ENCODE results near the gene POLD1.

The POLD1 gene

DNA sequence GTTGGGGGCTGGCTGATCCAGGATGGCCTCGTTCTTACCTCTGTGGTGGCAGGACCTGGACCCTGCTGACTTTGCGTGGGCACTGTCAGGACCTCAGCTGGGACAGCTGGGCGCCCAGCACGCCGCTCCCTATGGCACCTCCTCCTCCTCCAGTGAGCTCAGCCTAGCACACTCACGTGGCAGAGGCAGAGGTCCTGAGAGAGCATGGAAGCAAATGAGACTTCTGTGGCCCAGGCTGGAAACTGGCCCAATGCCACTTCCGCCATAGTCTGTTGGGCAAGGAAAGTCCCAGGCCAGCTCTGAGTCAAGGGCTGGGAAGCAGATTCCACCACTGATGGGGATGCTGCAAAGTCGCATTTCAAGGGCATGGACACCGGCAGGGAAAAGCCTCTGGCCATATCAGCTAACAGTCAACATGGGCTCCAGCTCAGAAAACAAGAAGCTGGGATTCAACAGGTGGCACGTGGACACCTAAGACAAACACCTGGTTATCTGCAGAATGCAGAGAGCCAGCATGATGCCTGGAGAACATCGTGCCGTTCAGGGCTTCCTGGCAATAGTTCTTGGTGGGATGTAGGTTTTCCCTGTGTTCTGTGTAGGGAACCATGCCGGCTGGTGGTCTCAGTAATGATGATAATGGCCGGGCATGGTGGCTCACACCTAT, 65.2 kb downstream of the POLD1 start:
- H3K18ac ChIP-seq (ENCODE audit: low read depth in 1 of 2, low read length in 2 of 2) = no peak overlapping the region
- H2BK5ac ChIP-seq (ENCODE audit: low read depth, low read length, poor library complexity, severe bottlenecking) = no peak overlapping the region
- no peak overlapping the region for H3K4me3 ChIP-seq (ENCODE audit: insufficient read depth in 1 of 2, low read depth in 1 of 2, low read length in 2 of 2)
- no peak overlapping the region for H4K91ac ChIP-seq (ENCODE audit: low read length)
- H2AK5ac ChIP-seq (ENCODE audit: low read length, severe bottlenecking) = no peak overlapping the region
- peaks cover 10 to 28% of the 10 kb centered on the region in 2 experiments for H3K27me3 ChIP-seq (ENCODE audit: control insufficient read depth in 1 of 2, insufficient read depth in 1 of 2, low read length in 2 of 2)
- H3K4me2 ChIP-seq (ENCODE audit: low read length, poor library complexity, severe bottlenecking) = no peak overlapping the region
- no peak overlapping the region for H3K27ac ChIP-seq (ENCODE audit: low read length, poor library complexity, severe bottlenecking)
- DNase-seq = no peak
- H3K4ac ChIP-seq (ENCODE audit: low read depth in 1 of 2, low read length in 2 of 2) = no peak overlapping the region
- no peak overlapping the region for H4K8ac ChIP-seq (ENCODE audit: low read length)
- no peak overlapping the region for H2BK120ac ChIP-seq (ENCODE audit: low read depth, low read length)
- H3K4me1 ChIP-seq (ENCODE audit: control insufficient read depth, insufficient read depth, low read depth, low read length) = no peaks in the 10 kb centered on the region
- H3K9me3 ChIP-seq (ENCODE audit: control insufficient read depth, low read length) = no peaks in the 10 kb centered on the region
- H2BK12ac ChIP-seq (ENCODE audit: low read length in 2 of 2) = no peak overlapping the region
- 85% methylated on average over 14 of the region's 14 CpGs for WGBS
- no peak overlapping the region for H3K9ac ChIP-seq (ENCODE audit: low read length)
- peaks cover 0 to 20% of the 10 kb centered on the region in 2 experiments for H3K36me3 ChIP-seq (ENCODE audit: control insufficient read depth in 1 of 2, insufficient read depth in 2 of 2, low read depth in 1 of 2, low read length in 2 of 2)
- no peak overlapping the region for H3K23ac ChIP-seq (ENCODE audit: low read length in 2 of 2)
- H2AFZ ChIP-seq (ENCODE audit: low read depth, low read length) = no peak overlapping the region
- no peaks in the 10 kb centered on the region for H3K79me1 ChIP-seq (replicated peaks; ENCODE audit: low read length, poor library complexity, severe bottlenecking)
- H2BK15ac ChIP-seq (ENCODE audit: low read depth, poor library complexity, severe bottlenecking) = no peak overlapping the region
- H3K14ac ChIP-seq (ENCODE audit: low read length in 2 of 2) = no peak overlapping the region

DNA sequence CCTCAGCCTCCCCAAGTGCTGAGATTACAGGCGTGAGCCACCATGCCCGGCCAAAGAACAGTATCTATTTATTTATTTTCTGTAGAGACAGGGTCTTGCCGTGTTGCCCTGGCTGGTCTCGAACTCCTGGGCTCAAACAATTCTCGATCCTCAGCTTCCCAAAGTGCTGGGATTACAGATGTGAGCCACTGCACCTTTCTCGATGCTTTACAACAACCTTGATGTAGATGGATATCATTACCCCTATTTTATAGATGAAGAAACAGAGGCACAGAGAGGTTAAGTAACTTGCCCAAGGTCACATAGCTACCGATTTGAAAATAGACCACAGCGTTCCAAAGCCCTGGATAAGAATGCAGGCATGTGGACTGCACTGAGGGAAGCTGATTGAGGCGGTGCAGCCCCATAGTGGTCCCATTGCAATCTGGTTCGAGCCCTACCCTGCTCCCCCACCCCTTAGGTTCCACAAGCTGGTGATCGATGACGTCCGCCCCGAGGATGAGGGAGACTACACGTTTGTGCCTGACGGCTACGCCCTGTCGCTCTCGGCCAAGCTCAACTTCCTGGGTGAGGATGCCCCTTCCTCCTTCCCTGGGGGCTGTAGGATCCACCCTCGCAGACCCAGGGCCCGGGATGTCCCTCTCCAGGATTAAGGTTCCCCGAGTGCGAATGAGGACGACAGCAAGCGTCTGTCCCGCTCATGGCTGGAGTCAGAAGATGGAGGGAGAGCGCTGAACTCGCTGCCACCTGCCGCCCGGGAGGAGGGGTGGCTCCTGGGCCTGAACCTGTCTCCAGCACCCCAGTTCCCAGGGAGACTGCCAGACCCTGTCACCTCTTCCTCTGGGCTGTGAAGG, 66.4 kb downstream of the POLD1 start:
- H2BK12ac ChIP-seq (ENCODE audit: low read length in 2 of 2) = no peak overlapping the region
- H2BK5ac ChIP-seq (ENCODE audit: low read depth, low read length, poor library complexity, severe bottlenecking) = no peak overlapping the region
- H3K9ac ChIP-seq (ENCODE audit: low read length) = no peak overlapping the region
- no peak overlapping the region for H4K8ac ChIP-seq (ENCODE audit: low read length)
- H2BK120ac ChIP-seq (ENCODE audit: low read depth, low read length) = no peak overlapping the region
- peaks cover 10 to 37% of the 10 kb centered on the region in 2 experiments for H3K27me3 ChIP-seq (ENCODE audit: control insufficient read depth in 1 of 2, insufficient read depth in 1 of 2, low read length in 2 of 2)
- no peak overlapping the region for H3K4ac ChIP-seq (ENCODE audit: low read depth in 1 of 2, low read length in 2 of 2)
- H3K18ac ChIP-seq (ENCODE audit: low read depth in 1 of 2, low read length in 2 of 2) = no peak overlapping the region
- no peak overlapping the region for H4K91ac ChIP-seq (ENCODE audit: low read length)
- no peak for DNase-seq
- no peaks in the 10 kb centered on the region for H3K4me1 ChIP-seq (ENCODE audit: control insufficient read depth, insufficient read depth, low read depth, low read length)
- H2AK5ac ChIP-seq (ENCODE audit: low read length, severe bottlenecking) = no peak overlapping the region
- H3K4me3 ChIP-seq (ENCODE audit: insufficient read depth in 1 of 2, low read depth in 1 of 2, low read length in 2 of 2) = no peak overlapping the region
- no peak overlapping the region for H2AFZ ChIP-seq (ENCODE audit: low read depth, low read length)
- no peak overlapping the region for H3K27ac ChIP-seq (ENCODE audit: low read length, poor library complexity, severe bottlenecking)
- peaks cover 0 to 20% of the 10 kb centered on the region in 2 experiments for H3K36me3 ChIP-seq (ENCODE audit: control insufficient read depth in 1 of 2, insufficient read depth in 2 of 2, low read depth in 1 of 2, low read length in 2 of 2)
- H2BK15ac ChIP-seq (ENCODE audit: low read depth, poor library complexity, severe bottlenecking) = no peak overlapping the region
- no peak overlapping the region for H3K14ac ChIP-seq (ENCODE audit: low read length in 2 of 2)
- no peak overlapping the region for H3K23ac ChIP-seq (ENCODE audit: low read length in 2 of 2)
- H3K4me2 ChIP-seq (ENCODE audit: low read length, poor library complexity, severe bottlenecking) = no peak overlapping the region
- WGBS = 63% methylated on average over 29 of the region's 30 CpGs
- no peaks in the 10 kb centered on the region for H3K9me3 ChIP-seq (ENCODE audit: control insufficient read depth, low read length)
- no peaks in the 10 kb centered on the region for H3K79me1 ChIP-seq (replicated peaks; ENCODE audit: low read length, poor library complexity, severe bottlenecking)

DNA sequence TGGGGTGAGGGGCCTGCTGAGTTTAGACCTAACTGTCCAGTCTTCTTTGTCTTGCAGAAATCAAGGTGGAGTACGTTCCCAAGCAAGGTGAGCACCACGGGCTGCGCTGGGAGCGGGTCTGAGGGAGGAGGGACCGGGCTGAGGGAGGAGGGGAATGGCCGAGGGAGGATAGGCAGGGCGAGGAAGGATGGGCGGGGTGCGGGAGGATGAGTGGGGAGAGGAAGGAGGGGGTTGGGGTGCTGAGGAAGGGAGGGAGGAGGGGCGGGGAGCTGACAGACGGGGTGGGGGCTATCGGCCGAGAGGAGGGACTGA, 67.0 kb downstream of the POLD1 start:
- Histone ChIP-seq H3K9ac (ENCODE audit: low read length) (no peak overlapping the region), H3K36me3 (ENCODE audit: control insufficient read depth in 1 of 2, insufficient read depth in 2 of 2, low read depth in 1 of 2, low read length in 2 of 2) (peaks cover 0 to 17% of the 10 kb centered on the region in 2 experiments), H4K91ac (ENCODE audit: low read length) (no peak overlapping the region), H2BK12ac (ENCODE audit: low read length in 2 of 2) (no peak overlapping the region), H3K4me1 (ENCODE audit: control insufficient read depth, insufficient read depth, low read depth, low read length) (no peaks in the 10 kb centered on the region), H3K18ac (ENCODE audit: low read depth in 1 of 2, low read length in 2 of 2) (no peak overlapping the region), H2AFZ (ENCODE audit: low read depth, low read length) (no peak overlapping the region), H3K27me3 (ENCODE audit: control insufficient read depth in 1 of 2, insufficient read depth in 1 of 2, low read length in 2 of 2) (peaks cover 10 to 43% of the 10 kb centered on the region in 2 experiments), H3K23ac (ENCODE audit: low read length in 2 of 2) (no peak overlapping the region), H2AK5ac (ENCODE audit: low read length, severe bottlenecking) (no peak overlapping the region), H3K4me2 (ENCODE audit: low read length, poor library complexity, severe bottlenecking) (no peak overlapping the region), H3K4ac (ENCODE audit: low read depth in 1 of 2, low read length in 2 of 2) (no peak overlapping the region), H2BK120ac (ENCODE audit: low read depth, low read length) (no peak overlapping the region), H3K9me3 (ENCODE audit: control insufficient read depth, low read length) (no peaks in the 10 kb centered on the region), H4K8ac (ENCODE audit: low read length) (no peak overlapping the region), H3K27ac (ENCODE audit: low read length, poor library complexity, severe bottlenecking) (no peak overlapping the region), H2BK5ac (ENCODE audit: low read depth, low read length, poor library complexity, severe bottlenecking) (no peak overlapping the region), H3K79me1 (replicated peaks; ENCODE audit: low read length, poor library complexity, severe bottlenecking) (no peaks in the 10 kb centered on the region), H3K14ac (ENCODE audit: low read length in 2 of 2) (no peak overlapping the region), H3K4me3 (ENCODE audit: insufficient read depth in 1 of 2, low read depth in 1 of 2, low read length in 2 of 2) (no peak overlapping the region), H2BK15ac (ENCODE audit: low read depth, poor library complexity, severe bottlenecking) (no peak overlapping the region)
- DNase-seq = no peak
- WGBS = 73% methylated on average over 13 of the region's 13 CpGs

DNA sequence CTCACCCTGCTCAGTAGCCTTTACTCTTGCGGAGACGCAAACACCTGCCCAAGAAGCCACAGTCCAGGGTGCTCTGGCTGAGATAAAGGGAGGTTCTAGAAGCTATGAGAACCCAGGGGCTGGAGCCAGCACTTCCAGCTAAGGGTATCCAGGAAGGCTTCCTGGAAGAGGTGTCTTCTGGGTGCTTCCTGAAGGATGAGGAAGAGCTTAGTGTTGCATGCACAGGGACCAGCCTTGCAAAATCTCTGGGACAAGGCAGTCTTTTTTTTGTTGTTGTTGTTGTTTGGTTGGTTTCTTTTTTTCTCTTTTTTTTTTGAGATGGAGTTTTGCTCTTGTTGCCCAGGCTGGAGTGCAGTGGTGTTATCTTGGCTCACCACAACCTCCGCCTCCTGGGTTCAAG, 69.1 kb downstream of the POLD1 start:
- WGBS = 100% methylated on average over 3 of the region's 3 CpGs
- Histone ChIP-seq H3K23ac (ENCODE audit: low read length in 2 of 2) (no peak overlapping the region), H3K79me1 (replicated peaks; ENCODE audit: low read length, poor library complexity, severe bottlenecking) (no peaks in the 10 kb centered on the region), H3K27ac (ENCODE audit: low read length, poor library complexity, severe bottlenecking) (no peak overlapping the region), H3K4me2 (ENCODE audit: low read length, poor library complexity, severe bottlenecking) (no peak overlapping the region), H2BK12ac (ENCODE audit: low read length in 2 of 2) (no peak overlapping the region), H3K4me1 (ENCODE audit: control insufficient read depth, insufficient read depth, low read depth, low read length) (no peaks in the 10 kb centered on the region), H2AK5ac (ENCODE audit: low read length, severe bottlenecking) (no peak overlapping the region), H2BK15ac (ENCODE audit: low read depth, poor library complexity, severe bottlenecking) (no peak overlapping the region), H3K36me3 (ENCODE audit: control insufficient read depth in 1 of 2, insufficient read depth in 2 of 2, low read depth in 1 of 2, low read length in 2 of 2) (peaks cover 0 to 16% of the 10 kb centered on the region in 2 experiments), H2BK120ac (ENCODE audit: low read depth, low read length) (no peak overlapping the region), H2BK5ac (ENCODE audit: low read depth, low read length, poor library complexity, severe bottlenecking) (no peak overlapping the region), H4K8ac (ENCODE audit: low read length) (no peak overlapping the region), H3K18ac (ENCODE audit: low read depth in 1 of 2, low read length in 2 of 2) (no peak overlapping the region), H3K4ac (ENCODE audit: low read depth in 1 of 2, low read length in 2 of 2) (no peak overlapping the region), H4K91ac (ENCODE audit: low read length) (no peak overlapping the region), H3K27me3 (ENCODE audit: control insufficient read depth in 1 of 2, insufficient read depth in 1 of 2, low read length in 2 of 2) (peaks cover 10 to 55% of the 10 kb centered on the region in 2 experiments), H3K9ac (ENCODE audit: low read length) (no peak overlapping the region), H3K4me3 (ENCODE audit: insufficient read depth in 1 of 2, low read depth in 1 of 2, low read length in 2 of 2) (no peak overlapping the region), H3K14ac (ENCODE audit: low read length in 2 of 2) (no peak overlapping the region), H2AFZ (ENCODE audit: low read depth, low read length) (no peak overlapping the region), H3K9me3 (ENCODE audit: control insufficient read depth, low read length) (no peaks in the 10 kb centered on the region)
- DNase-seq = no peak

All from mesenchymal stem cell (in vitro differentiated cells and primary cell).